Endothelial cell (in vitro differentiated cells): ENCODE data around the gene ITPRID2. TPM values are rescaled to one million over a fixed set of nuclear protein-coding genes. Genes with fewer than 3 reads are reported as not detected.
A peak's percentile ranks its signal among the peaks of the same experiment; 100 is the strongest.

Source experiments
- DNase-seq: peaks from one replicate; pipeline ENCODE4 v3.0.0; 2021; ENCODE audit warnings: low spot score
- H3K27ac Mint-ChIP-seq: one replicate; pipeline ENCODE4 v1.8.0; 2021; ENCODE audit warnings: mixed read lengths, inconsistent platforms; ENCODE audit not compliant: unreplicated experiment
- H3K27me3 Mint-ChIP-seq: one replicate; pipeline ENCODE4 v1.8.0; 2021; ENCODE audit warnings: mild to moderate bottlenecking, moderate library complexity, mixed read lengths, inconsistent platforms; ENCODE audit not compliant: unreplicated experiment
- H3K36me3 Mint-ChIP-seq: one replicate; pipeline ENCODE4 v1.8.0; 2021; ENCODE audit warnings: mild to moderate bottlenecking, low read depth, mixed read lengths, inconsistent platforms; ENCODE audit not compliant: unreplicated experiment
- H3K4me1 Mint-ChIP-seq: one replicate; pipeline ENCODE4 v1.8.0; 2021; ENCODE audit warnings: mild to moderate bottlenecking, mixed read lengths, inconsistent platforms; ENCODE audit not compliant: unreplicated experiment
- H3K4me3 Mint-ChIP-seq: one replicate; pipeline ENCODE4 v1.8.0; 2021; ENCODE audit warnings: mild to moderate bottlenecking, mixed read lengths, inconsistent platforms; ENCODE audit not compliant: unreplicated experiment
- H3K9me3 Mint-ChIP-seq: one replicate; pipeline ENCODE4 v1.8.0; 2021; ENCODE audit warnings: mixed read lengths, inconsistent platforms; ENCODE audit not compliant: unreplicated experiment
- total RNA-seq: library from RNA; stranded (reverse); fragmentation: NEBNext Ultra II Directional; extraction: Animal tissue kit (Norgen Biotek cat#: 25700); gene quantifications from one replicate; pipeline ENCODE4 v1.2.1, GENCODE V29; 2021; ENCODE audit not compliant: unreplicated experiment
- TF ChIP-seq, protein P1 (sequence below): fragments of 200-600 bp; sonication (generic); IDR thresholded peaks from one replicate; pipeline ENCODE4 v1.5.0; 2021; ENCODE audit warnings: antibody characterized with exemption; ENCODE audit not compliant: unreplicated experiment

ITPRID2 gene
- total RNA-seq, 1 donor from 2014 or later: 76.6 TPM

GRCh38 chr2:181910028-181910831 lies 18.7 kb downstream of the ITPRID2 start:
- no peaks in the 10 kb centered on the region for H3K27me3 Mint-ChIP-seq
- TF ChIP-seq, protein P1, sequence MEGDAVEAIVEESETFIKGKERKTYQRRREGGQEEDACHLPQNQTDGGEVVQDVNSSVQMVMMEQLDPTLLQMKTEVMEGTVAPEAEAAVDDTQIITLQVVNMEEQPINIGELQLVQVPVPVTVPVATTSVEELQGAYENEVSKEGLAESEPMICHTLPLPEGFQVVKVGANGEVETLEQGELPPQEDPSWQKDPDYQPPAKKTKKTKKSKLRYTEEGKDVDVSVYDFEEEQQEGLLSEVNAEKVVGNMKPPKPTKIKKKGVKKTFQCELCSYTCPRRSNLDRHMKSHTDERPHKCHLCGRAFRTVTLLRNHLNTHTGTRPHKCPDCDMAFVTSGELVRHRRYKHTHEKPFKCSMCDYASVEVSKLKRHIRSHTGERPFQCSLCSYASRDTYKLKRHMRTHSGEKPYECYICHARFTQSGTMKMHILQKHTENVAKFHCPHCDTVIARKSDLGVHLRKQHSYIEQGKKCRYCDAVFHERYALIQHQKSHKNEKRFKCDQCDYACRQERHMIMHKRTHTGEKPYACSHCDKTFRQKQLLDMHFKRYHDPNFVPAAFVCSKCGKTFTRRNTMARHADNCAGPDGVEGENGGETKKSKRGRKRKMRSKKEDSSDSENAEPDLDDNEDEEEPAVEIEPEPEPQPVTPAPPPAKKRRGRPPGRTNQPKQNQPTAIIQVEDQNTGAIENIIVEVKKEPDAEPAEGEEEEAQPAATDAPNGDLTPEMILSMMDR: no peak
- no peak overlapping the region for H3K4me3 Mint-ChIP-seq
- DNase-seq: no peak
- no peak overlapping the region for H3K27ac Mint-ChIP-seq
- H3K4me1 Mint-ChIP-seq: peaks cover 6% of the 10 kb centered on the region
- H3K9me3 Mint-ChIP-seq: no peaks in the 10 kb centered on the region
- peaks cover 19% of the 10 kb centered on the region for H3K36me3 Mint-ChIP-seq

GRCh38 chr2:181911830-181912229 lies 20.3 kb downstream of the ITPRID2 start:
- DNase-seq: no peak
- no peak overlapping the region for H3K4me3 Mint-ChIP-seq
- peaks cover 29% of the 10 kb centered on the region for H3K36me3 Mint-ChIP-seq
- no peaks in the 10 kb centered on the region for H3K27me3 Mint-ChIP-seq
- TF ChIP-seq, protein P1: no peak
- peaks cover 6% of the 10 kb centered on the region for H3K4me1 Mint-ChIP-seq
- no peak overlapping the region for H3K27ac Mint-ChIP-seq
- H3K9me3 Mint-ChIP-seq: no peaks in the 10 kb centered on the region

DNA sequence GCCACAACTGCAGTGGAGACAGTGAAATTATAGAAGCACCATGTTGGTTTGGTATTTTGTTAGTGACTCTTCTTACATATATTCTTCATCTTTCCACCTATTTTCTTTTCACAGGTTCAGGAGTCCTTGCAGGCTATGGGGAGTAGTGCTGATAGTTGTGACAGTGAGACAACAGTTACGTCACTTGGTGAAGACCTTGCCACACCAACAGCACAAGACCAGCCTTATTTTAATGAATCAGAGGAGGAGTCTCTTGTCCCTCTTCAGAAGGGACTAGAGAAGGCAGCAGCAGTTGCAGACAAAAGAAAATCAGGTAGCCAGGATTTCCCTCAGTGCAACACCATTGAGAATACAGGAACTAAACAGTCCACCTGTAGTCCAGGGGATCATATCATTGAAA lies 23.6 kb downstream of the ITPRID2 start:
- peaks cover 31% of the 10 kb centered on the region for H3K36me3 Mint-ChIP-seq
- H3K27ac Mint-ChIP-seq: peak overlapping the region; percentile 44
- no peaks in the 10 kb centered on the region for H3K9me3 Mint-ChIP-seq
- no peaks in the 10 kb centered on the region for H3K27me3 Mint-ChIP-seq
- DNase-seq: no peak
- TF ChIP-seq, protein P1: no peak
- H3K4me1 Mint-ChIP-seq: peaks cover 6% of the 10 kb centered on the region
- H3K4me3 Mint-ChIP-seq: no peak overlapping the region

GRCh38 chr2:181916726-181917718 lies 25.5 kb downstream of the ITPRID2 start:
- no peak for DNase-seq

More at GRCh38 chr2:181916726-181917718, 25.5 kb downstream of the ITPRID2 start:
- Mint-ChIP-seq H3K27ac (no peak overlapping the region), H3K4me3 (no peak overlapping the region), H3K27me3 (no peaks in the 10 kb centered on the region), H3K9me3 (no peaks in the 10 kb centered on the region), H3K36me3 (peaks cover 27% of the 10 kb centered on the region), H3K4me1 (peaks cover 6% of the 10 kb centered on the region)
- TF ChIP-seq, protein P1: no peak
